ENCODE measurements around the gene MISP.

DNA sequence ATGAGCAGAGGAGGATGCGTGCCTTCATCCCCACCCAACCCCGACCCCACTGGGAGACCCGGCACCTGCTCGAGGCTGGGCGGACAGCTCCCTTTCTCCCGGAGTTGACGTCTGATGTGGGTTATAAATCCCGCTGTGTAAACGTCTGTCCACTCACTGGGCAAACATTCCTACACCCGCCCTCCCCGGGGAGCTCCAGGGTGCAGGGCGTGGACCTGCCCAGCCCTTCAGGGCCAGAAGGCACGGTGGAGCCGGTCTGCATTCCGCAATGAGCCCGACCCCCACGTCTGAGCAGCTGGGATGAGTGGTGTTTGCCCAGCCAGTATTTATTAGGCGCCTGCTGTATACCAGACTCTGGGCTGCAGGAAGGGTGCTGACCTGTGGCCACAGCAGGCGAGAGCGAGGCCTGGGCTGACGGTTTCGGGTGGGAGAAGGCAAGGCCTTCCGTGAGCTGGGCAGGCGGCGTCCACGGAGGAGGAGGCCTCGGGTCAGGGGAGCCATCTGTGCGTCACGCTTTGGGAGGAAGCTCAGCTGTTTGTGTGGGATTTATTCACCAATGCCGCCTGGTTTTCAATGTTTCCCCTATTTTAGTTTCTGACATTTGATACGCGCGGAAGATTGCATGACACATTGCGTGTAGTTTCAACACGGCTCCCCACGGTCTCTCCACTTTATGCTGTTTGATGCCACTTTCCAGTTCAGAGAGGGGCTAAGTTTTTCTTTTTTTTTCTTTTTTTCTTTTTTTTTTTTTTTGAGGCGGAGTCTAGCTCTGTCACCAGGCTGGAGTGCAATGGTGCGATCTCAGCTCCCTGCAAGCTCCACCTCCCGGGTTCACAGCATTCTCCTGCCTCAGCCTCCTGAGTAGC, 2.0 kb downstream of the MISP start:
- TF ChIP-seq ZFP3 (CRISPR knock-in tag; IDR thresholded peaks at IDR 0.05) = no peak
- no peak for TF ChIP-seq ZNF565 (CRISPR knock-in tag; conservative IDR thresholded peaks at IDR 0.05; ENCODE audit: low read depth)
- TF ChIP-seq ESRRG (CRISPR knock-in tag; IDR thresholded peaks at IDR 0.05) = no peak
- TF ChIP-seq ISL1 (CRISPR knock-in tag; IDR thresholded peaks at IDR 0.05) = no peak
